CD4-positive, alpha-beta T cell treated with Interleukin-4 for 1 hour (primary cell): ENCODE results near the gene CCNI.
"Not testable (repeated sequence)": the region's sequence is repeated elsewhere in the genome, so short reads cannot be mapped to it uniquely, and the experiment has no call there.

Experiments
- DNase-seq, 2 donors: peaks; one replicate each; pipeline ENCODE4 v3.0.0-alpha.2; 2020 to 2022

Gene CCNI

DNA sequence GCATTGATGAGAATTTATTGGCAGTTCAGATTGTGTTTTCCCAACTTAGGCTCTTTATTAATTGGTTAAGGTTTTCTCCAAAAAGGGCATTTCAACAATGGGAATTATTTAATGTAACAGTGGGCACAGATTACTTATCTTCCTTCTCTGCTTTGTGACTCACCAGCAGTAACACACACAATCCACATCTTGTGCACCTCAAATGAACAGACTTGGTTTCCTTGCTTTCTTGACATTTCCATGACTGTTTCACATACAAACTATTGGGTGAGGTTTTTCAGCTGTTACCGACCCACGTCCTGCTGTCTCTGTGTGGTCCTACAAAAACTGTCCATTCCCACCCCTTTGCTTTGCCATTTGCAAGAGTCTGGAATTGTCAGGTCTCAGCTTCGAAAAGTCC lies 38.1 kb downstream of the CCNI start:
- DNase-seq, result no peak

GRCh38 chr4:77037168-77037567 lies 38.6 kb downstream of the CCNI start:
- not testable (repeated sequence) for DNase-seq

DNA sequence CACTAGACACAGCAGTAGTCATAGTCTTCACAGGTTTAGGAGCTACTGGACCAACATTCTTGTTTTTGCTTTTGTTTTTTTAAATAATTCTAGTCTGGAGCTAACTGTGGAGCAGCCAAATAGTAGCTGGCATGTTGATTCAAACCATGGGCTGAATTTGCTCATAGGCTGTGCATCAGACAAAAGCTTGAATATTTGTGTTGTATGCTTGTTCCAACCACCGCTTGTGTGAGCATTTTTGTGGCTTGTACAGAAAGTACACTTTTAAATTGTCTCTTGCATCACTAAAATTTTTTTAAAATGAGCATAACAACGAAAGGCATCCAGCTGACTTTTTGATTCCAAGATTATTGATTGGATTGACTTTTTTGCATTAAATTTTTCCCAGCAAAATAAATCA lies 39.6 kb downstream of the CCNI start:
- no peak for DNase-seq

DNA sequence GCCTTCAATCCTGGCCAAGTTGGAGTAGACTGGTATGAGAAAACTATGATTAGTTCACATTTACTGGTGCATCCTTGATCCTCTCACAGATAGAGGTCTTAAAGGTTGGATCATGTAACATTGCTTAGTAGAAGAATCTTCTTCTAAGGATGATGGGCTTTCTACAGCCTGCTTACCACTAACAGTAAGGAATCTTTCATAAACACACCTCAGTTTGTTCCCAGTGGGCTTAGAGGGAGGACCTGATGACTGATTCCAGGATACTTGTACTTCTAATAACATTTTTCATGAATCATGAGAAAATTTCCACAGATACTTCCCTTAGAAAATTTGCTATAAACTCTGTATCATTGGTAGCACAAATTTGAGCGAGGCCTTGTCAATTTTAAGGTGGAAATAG lies 40.6 kb downstream of the CCNI start:
- no peak for DNase-seq

DNA sequence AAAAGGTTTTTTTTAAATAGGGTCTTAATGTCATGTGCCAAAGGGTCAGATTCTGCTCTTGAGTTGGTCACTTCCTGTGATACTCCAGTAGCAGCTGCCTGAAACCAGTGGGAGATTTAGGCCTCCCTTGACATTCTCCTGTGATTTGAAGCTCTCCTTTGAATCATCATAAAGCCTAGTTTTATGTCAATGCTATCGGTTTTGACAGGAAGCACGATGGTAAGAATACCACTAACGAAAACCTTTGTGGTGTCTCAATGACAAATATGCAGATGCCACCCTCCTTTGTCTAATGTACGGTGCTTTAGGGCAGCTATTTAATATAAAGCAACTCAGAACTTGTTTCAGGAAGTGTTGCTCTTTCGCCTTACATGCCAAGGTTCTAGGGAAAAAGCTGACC lies 44.2 kb downstream of the CCNI start:
- peak in 1 of 2 donors; percentile 54 for DNase-seq

DNA sequence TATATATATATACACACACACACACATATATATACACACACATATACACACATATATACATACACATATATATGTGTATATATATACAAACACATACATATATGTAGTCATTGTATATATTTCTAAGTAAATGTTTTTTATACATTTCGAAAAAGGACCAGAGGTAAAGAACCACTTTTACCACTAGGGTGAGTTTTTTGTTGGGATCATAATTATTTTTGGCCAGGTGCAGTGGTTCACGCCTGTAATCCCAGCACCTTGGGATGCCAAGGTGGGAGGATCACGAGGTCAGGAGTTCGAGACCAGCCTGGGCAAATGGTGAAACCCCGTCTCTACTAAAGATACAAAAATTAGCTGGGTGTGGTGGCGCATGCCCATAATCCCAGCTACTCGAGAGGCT lies 46.0 kb downstream of the CCNI start:
- DNase-seq, result not testable (repeated sequence)

GRCh38 chr4:77028246-77028645 lies 47.5 kb downstream of the CCNI start:
- DNase-seq, result no peak

DNA sequence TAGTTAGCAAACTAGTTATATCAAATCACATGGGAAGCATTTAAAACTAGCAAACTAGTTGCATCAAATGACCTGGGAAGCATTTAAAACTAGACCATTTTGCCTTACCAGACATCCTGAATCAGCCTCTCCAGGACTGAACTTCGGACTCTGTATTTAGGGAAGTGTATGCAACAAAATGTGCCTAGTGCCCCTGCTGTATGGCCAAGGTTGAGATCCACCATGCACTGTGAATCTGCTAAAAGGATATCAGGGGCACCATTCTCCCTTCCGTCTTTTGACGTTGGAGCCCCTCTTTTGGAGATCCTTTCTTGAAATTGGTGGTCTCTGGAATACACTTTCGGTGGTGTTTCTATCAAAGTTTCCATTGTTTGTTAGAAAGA lies 49.5 kb downstream of the CCNI start:
- DNase-seq, result no peak

DNA sequence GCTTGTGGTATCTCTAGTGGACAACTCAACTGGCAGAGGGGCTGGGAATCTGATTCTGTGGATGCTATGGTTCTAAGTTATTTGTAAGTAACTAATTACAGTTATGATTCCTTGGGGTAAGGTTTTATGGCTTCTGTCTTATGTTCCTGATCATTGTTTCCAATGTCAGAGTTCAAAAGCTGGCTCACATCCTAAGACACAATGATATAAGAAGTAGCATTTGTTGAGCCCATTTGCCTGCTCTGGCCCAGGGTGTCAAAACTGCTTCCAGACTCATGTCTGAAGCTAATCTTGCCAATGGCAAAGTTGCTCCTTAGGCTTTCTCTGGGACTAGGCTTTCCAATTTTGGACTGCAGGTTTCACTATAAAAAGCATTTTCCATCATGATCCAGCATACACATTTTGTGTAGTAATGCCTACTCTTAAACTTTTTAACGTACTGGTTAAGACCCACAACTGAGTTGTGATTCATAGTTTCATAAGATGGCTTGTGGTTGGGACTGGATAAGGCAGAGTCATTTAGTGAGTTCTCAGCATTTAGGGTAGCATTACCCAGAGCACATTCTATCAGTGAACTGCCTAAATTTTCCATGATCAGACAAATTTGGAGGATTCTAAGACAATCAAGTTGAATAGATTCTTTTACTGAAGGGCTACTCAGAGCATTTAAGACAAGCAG lies 50.0 kb downstream of the CCNI start:
- DNase-seq, result no peak

GRCh38 chr4:77023920-77024319 lies 51.9 kb downstream of the CCNI start:
- DNase-seq, result no peak

DNA sequence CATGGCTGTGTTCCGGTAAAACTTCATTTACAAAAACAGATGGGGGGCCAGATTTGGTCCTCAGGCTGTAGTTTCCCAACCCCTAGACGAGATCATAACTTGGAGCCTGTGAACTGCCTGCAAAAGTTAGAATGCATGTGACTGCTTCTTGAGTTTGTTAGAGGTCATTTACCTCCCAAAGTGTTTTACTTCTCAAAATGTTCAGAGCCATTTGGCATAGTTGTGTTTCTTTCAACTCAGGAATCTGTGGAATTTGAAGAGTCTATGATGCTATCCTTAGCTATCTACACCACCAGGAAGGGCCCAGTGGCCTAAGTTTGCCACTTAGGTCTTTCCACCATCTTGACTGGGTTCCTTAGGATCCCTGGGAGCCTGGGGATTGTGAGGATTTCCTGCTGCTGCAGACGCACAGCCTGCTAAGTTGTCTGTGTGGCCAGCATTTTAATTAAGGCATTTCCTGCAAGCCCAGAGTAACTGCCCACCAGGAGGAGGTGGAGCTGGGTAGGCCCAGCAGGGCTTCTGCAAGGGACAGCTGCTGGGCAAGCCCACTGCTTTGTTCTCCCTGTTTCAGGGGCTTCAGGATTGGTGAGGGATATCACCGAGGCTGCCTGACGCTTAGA lies 53.1 kb downstream of the CCNI start:
- no peak for DNase-seq

GRCh38 chr4:77021614-77022089 lies 54.1 kb downstream of the CCNI start:
- DNase-seq, result no peak

- DNase-seq, result no peak
These were observed 55.8 kb downstream of the CCNI start for GRCh38 chr4:77020017-77020416.

DNA sequence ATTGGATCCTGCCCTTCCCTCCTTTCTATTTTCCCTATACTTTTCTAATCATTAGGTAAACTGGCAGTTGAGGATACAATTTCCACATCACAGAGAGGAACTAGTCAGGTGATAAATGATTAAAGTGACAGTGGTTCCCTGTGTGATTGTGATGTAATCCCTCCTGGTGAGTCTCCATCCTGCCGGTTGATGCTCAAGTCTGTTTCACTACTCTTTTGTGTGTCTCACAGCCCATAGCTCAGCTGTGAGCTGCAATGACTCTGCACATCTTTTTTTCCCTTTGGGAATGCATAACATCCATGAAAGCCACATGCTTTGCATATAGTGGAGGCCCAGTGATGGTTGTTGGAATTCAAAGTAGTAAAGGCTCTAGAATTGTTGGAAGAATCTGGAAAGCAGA lies 60.4 kb downstream of the CCNI start:
- DNase-seq, result no peak

DNA sequence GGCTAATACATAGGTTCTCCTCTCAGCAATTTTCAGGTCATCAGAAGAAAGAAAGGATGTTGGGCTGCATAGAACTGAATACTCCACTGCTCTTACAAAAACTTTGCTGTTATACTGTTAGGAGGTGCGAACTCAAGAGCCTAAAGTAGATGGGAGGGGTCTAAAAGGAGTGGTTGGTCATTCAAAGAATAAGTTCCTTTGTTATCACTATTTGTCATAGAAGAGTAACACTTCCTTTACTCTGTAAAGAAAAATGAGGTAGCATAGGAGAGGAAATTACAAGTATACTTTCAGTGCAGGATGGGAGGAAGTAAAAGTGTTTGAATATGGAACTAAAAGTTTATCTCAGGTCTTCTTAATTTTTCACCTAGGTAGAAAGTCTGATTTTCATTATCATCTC lies 61.5 kb downstream of the CCNI start:
- no peak for DNase-seq

DNA sequence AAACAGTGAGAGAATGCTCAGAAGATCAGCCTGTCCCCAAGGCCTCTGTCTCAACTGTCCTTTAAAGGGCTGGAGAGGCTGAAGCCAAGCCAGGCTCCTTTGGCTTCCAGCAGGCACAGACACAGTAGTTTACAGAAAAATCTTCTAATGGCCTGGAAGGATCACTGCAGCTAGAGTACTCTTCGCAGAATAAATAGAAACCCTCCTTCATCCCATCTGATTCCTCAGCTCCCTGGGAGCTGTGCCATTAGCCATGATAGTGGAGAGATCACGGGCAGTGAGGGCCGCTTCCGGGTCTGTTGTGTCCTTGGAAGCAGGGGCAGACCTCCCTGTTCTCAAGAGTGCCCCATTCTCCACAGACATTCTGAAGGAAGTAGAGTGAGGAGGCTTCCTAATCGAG lies 63.1 kb downstream of the CCNI start:
- no peak for DNase-seq

DNA sequence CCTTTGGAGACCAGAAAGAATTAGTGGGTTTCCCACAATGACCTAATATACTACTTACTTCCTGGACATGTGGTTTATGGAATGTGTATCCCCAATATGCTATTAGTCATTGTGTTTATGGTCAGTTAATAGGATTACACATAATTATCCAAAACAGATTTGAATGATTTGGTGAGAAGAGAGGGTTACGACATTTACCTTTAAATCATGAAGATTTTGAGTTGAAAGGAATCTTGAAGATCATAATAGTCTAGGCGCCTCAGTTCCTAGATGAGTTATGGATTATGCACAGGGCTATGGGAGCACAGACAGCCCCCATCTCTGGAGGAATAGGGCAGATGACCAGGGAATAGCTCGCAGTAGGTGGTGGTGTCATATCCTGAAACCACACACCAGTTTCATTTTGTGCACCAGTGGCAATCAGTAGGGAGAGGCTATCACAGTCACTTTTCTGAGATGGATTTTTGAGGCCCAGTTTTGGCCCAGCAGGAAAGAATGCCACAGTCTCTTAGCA lies 64.9 kb downstream of the CCNI start:
- DNase-seq, result no peak

GRCh38 chr4:77009511-77010115 lies 66.2 kb downstream of the CCNI start:
- no peak for DNase-seq

GRCh38 chr4:77007358-77008230 lies 68.2 kb downstream of the CCNI start:
- peak; percentile 68 for DNase-seq

DNA sequence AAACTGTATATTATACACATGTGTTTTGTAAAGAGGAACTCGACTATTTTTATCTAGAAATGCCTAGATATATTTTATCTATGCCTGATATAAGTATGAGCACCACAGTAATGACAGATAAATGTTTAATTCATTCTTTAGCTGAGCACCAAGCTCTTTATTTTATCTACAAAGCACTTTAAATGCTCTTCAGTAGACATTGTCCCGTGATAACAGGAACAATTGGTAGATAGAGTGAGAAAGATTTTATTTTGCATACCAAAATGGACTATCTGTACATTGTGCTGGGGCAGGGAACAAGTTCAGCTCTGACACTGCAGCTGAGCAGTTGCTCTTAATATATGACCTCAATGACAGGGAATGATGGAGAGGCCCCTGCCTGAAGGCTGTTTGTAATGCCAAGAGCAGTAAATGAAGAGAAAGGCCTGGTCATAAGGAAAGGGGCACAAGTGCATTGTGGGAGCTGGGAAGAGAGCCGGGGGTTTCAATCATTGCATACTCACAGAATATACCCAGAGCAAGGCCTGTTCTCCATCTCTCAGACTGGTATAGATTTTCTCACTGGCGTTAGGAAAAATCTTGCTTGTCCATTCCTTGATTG lies 68.9 kb downstream of the CCNI start:
- no peak for DNase-seq

GRCh38 chr4:77003400-77003799 lies 72.4 kb downstream of the CCNI start:
- DNase-seq, result no peak

DNA sequence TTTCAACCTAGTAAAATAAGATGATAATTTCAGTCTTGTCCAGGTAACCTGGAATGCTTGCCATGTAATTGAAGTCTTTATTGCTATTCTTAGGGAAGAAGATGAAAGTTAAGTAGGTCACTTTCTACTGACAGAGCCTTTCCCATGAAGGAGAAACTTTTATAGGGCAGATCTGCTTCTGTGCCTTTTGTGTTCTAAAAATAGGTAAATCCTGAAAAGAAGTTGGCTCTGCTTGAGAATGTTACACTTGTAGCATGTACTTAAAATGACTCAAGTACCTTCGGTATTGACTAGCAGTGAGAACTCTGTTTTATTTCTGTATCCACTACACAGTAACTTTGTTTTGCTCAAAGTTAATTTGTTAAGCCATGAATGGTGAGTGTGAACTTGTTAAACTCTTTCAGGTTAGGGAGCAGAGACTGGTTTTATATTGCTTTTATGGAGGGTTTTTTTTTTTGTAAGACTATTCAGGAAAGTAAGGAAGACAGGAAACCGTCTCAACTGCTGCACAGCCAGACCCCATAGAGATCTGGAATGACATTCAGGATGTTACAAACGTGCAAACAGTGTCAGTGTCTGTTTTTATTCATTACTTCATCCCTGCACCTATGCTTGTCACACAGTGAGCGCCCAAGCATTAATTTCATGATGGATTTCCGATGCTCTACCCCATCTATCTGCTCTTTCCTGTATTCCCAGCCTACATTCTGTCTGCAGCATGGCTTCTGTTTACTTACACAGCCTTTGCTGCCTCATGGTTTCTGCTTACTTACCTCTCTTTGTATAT lies 73.3 kb downstream of the CCNI start:
- no peak for DNase-seq
